CD4-positive, alpha-beta T cell treated with Interleukin-15 for 1 hour (primary cell): ENCODE measurements around the gene GPR89B.
"Not testable (repeated sequence)": the region's sequence is repeated elsewhere in the genome, so short reads cannot be mapped to it uniquely, and the experiment has no call there.

Source experiments
- DNase-seq: peaks from one replicate; pipeline ENCODE4 v3.0.0-alpha.2; 2020

The GPR89B gene

DNA sequence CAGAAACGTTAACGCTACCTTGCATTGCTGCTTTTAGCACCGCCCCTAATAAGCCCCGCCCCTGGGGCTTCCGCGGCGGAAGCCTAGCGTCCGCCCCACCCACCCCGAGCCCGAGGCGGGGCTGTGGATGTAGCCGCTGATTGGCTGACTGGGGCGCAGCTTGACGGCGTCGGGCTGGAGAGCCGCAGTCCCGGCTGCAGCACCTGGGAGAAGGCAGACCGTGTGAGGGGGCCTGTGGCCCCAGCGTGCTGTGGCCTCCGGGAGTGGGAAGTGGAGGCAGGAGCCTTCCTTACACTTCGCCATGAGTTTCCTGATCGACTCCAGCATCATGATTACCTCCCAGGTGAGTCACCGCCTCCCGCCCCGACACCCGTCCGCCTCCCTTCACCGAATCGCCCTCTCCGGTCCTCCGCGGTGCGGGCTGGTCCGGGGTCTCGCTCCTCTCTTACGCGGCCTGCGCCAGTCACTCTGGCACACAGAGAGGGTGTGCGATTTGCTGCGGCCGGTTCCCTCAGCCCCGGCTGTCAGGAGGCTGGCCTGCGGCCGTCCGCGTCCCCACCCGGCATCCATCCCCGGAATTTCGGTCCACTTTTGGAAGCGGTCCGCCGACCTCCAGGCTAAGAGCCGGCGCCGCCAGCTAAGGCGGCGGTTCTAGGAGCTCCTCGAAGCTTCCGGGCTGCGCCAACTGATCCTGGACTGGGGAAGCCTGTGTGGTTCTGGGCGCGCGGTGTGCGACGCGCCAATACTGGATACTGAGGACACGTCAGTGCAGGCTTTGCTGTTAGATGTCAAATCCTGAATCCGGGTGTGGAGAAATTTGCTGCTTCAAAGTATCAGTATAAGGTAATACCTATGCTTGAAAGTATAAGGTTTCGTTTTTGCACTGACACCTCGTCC is at the start of gene GPR89B:
Gene GPR89B, plus strand, starts transcription at position 185 of the 897 bp plus-strand sequence. Its CDS starts 117 bp downstream, at position 302.
- peak; percentile 94 for DNase-seq

DNA sequence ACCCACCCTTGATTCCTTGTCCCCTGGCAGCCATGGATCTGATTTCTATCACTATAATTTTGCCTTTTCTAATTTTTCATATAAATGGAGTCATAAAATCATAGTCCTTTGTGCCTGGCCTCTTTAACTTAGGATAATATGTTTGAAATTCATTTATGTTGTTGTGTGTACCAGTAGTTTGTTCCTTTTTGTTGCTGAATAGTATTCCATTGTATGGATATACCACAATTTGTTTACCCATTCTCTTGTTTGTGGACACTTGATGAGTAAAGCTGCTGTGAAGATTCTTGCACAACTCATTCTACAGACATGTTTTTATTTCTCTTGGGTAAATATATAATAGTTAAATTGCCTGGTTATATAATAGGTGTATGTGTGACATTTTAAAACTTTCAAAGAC is 48.3 kb upstream of the GPR89B start:
- no peak for DNase-seq

DNA sequence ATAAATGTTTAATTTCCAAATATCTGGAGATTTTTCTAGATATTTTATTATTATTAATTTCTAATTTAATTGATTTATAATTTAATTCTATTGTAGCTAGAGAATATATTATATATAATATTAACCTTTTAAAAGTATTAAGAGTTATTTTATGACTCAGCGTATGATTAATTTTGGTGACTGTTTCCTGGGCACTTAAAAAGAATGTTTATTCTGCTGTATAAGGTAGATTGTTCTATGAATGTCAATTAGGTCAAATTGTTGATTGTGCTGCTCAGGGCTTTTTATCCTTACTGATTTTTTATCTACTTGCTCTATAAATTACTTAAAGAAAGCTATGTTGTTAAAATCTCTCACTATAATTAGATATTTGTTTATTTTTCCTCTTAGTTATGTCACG is 45.7 kb upstream of the GPR89B start:
- DNase-seq: no peak

DNA sequence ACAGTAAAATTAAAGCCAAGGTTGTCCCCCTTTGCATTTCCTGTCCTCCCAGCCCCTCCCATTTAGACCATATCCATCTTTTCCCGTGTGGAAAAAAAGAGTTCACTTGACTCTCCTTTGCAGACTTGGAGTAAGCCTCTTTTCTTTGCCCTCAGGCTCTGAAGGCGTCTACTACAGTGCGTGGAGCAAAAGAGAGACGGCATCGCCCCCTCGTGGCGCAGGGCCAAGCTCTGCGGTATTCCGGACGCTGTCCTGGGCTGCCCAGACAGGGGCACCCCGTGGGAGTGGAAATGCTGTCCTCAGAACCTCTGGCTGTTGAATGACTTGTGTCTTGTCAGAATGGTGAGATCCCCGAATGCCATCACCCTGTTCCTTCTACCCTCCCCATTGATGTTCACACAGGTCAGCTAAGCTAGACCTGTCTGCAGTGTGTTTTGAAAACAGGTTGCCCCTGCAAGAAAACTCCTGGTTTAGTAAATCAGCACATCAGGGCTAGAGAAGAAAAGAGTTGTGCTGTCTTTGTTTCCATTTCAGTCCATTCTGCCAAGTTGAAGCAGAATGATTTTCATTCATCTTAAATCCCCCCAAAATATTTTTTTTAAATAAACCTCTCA is 37.9 kb upstream of the GPR89B start:
- DNase-seq: peak; percentile 35

DNA sequence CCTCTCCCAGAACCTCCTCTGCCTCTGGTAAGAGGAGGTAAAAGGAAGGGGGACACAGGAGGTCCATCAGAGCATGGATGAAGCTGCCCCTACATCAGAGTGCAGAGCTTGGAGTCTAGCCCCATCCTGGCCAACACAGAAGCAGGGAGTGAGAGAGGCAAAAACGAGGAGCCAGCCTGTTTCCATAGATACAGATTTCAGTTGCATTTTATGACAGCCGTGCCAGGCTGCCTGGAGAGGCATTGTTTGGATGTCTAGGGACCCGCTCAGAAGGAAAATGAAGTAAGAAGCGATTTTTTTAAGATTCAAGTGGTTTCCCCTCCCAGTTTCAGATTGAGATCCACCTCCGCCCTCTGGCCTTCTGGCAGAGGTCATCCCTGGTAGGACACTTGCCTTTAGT is 37.1 kb upstream of the GPR89B start:
- DNase-seq: no peak

DNA sequence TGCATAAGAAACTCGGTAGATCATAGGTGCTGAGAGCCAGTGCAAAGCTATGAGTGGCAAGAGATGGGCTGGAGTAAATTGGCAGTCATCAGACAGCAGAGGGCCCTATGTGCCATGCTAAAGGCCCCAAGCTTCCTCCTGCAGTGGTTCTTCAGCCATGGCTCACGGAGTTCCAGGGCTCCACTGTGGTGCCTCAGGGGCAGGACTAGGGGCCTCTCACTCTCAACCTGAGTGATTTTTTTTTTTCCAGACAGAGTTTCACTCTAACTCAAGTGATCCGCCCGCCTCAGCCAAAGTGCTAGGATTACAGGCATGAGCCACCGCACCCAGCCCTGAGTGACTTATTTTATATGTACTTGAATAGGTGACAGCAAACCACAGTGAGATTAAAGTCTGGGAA is 36.0 kb upstream of the GPR89B start:
- DNase-seq: no peak

DNA sequence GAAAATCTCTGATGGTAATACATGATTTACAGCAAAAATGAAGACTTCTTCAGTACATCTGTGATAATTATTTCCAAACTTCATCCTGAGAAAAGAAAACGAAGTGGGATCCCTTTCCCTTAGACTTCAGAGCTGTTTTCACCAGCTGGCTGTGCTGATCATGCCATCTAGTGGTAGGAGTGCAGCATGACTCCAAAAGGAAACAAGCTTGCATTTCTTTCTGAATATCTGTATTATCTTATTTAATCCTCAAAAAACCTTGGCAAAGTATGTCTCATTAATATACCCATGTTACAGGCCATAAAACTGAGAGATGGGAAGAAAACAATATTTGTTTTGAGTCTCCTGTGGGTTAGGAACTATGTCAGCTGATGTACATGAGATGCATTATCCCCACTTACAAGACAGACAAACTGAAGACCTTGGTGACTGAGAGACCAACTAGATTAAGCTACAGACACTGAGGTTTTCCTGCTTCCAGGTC is 35.4 kb upstream of the GPR89B start:
- peak; percentile 19 for DNase-seq

DNA sequence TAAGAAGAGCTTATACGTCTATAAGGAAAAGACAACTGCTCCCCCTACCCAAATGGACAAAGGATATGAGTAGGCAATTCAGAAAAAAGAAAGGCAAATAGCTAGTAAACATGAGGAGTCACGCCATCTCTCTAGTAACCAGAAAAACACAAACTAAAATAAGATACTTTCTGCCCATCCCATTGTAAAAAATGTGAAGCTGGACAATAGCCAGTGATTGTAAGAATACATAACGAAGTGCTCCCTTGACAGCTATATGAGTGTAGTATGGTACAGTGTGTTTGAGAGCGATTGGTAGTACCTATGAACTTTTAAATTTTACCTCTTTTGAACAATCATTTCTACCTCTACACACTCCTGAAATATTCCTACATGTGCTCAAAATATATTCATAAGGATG is 33.1 kb upstream of the GPR89B start:
- no peak for DNase-seq

DNA sequence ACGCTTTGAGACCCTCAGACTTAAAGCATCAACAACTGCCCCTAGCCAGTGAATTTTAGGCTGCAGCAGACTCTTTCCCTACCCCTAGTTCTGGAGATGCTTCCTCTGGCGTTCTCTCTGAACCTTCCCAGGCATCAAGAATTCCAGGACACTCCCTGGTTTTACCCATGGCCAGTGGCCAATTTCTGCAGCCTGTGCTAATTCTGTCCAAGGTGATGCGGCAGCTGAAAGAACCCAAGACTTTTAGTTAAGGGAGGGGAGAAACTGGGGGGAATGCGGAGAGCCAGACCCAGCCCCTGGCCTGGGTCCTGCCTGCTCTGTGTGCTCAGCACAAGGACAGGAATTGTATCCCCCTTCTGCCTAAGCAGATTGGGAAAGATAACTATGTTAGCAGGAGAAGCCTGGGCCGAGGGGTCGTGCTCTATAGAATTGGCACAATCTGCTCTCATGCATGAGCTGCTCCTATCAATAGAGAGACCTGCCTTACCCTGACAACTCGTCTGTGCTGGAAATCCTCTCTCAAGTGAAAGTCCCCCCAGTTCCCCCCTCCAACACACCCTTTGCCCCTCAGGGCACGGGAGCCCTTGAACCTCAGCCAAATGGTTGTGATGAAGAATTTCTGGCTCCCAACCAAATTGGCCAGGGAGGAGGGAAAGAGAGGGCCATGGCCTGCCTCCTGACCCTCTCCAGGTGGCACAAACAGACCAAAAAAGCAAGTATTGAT is 31.0 kb upstream of the GPR89B start:
- DNase-seq: no peak

DNA sequence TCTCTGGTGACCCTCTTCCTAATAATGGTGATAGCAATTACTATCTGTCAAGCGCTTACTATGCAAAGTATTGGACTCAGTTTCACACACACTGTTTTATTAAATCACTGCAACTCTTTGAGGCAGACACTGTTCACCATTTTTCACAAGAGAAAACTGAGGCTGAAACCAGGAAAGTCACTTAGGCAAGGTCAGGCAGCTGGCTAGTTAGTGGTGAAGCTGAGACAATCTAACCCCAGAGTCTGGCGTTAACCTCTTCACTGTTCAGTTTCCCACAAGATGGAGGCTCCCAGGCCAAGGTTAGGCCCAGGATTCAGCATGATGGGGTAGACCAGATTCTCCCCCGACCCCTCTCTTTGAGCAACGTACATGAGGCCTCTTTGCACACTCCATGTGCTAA is 30.4 kb upstream of the GPR89B start:
- DNase-seq: no peak

DNA sequence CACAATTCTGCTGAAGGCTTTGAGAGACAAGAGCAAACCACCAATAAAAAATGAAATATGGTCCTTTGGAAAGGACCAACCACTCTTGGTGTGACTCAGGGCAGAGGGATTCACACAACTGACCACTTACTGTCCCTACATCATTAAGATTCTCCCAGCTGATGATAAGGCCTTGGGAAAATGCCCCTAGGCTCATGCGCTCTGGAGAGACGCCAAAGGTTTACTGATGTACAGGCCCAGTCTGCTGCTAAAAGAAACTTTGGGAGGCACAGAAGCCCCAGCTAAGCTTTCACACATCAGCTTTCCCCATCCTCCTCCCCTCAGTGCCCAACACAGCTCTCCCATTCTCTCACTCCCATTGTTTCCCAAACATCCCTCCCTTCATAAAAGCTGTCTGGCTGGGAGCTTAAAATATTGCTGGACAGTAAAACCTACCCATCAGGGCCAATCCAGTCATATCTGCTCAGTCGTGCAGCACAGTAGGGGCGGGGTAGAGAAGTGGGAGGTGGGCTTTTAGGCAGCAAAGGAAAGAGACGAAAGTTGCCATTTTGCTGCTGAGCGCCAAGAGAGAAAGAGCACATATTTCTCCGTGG is 25.9 kb upstream of the GPR89B start, which contains the start of gene GJA8:
Gene GJA8, plus strand, starts transcription at position 543 of the 593 bp plus-strand sequence. CDS start 5,161 bp downstream, outside the sequence.
- DNase-seq: no peak

DNA sequence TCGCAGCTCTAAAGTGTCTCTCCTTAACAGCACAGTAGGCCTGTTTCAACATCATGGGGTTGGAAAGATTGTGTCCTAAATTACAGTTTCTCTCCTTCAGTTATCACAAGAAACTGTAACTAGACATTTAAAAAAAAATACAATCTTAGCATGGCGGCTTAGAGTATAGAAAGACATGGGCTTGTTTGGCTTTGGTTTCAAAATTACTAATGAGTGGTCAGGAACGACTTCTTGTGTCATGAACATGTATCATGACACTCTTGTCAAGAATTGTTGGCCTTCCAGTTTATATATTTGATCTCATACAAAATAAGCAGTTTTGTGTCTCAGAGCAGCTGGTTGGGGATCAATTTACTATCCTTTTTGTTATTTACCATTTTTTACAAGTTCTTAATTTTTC is 23.5 kb upstream of the GPR89B start:
- no peak for DNase-seq

DNA sequence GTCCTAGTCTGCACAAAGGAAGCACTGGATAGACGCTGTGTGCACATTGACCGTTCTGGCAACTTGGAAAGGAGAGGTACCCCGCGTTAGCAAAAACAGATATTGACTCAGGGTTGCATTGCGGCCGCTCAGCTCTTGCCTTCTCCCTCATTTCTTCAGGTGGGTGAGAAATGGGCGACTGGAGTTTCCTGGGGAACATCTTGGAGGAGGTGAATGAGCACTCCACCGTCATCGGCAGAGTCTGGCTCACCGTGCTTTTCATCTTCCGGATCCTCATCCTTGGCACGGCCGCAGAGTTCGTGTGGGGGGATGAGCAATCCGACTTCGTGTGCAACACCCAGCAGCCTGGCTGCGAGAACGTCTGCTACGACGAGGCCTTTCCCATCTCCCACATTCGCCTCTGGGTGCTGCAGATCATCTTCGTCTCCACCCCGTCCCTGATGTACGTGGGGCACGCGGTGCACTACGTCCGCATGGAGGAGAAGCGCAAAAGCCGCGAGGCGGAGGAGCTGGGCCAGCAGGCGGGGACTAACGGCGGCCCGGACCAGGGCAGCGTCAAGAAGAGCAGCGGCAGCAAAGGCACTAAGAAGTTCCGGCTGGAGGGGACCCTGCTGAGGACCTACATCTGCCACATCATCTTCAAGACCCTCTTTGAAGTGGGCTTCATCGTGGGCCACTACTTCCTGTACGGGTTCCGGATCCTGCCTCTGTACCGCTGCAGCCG is 20.3 kb upstream of the GPR89B start:
- no peak for DNase-seq

DNA sequence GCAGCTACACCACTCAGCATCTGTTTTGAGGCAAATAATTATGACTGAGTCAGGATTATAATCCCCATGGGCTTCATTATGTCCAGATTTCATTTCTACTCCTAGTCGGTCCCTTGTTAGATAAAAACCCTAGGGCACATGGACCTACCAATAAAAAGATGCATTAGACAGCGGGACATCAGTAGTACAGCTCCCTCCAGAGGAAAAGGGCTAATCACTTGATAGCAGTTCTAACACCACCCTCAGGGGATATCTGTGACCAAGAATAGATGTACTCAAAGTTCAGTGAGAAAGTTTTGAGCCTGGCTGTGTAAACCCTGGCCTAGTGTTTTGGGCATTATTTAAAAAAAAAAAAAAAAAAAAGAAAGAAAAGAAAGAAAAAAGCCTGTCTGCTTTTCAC is 15.7 kb upstream of the GPR89B start:
- DNase-seq: no peak

DNA sequence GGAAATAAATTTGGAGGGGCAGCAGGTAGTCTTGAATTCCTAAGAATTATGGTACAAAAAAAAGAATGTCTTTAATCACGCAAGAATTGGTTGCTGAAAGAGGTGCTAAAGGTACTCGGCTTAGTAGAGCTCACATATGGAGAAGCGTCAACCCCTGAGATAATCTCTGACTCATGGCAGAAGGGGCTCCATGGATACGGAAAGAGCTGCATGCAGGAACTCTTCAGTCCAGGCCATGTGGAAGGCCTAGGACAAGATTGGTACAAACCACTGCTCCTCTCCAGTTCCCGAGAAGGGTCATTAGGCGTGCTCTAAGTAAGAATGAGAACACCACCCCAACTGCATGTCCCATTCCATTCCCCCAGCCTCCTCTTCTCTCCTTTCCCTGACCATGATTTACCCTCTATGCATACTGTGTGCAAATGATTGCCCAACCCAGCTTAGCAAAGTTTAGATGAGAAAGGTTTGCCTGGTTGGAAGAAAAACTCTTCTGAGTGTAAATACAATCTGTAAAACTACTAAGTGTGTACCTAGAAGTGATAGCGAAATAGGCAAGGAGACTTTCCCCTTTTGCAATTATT is 14.8 kb upstream of the GPR89B start:
- no peak for DNase-seq

DNA sequence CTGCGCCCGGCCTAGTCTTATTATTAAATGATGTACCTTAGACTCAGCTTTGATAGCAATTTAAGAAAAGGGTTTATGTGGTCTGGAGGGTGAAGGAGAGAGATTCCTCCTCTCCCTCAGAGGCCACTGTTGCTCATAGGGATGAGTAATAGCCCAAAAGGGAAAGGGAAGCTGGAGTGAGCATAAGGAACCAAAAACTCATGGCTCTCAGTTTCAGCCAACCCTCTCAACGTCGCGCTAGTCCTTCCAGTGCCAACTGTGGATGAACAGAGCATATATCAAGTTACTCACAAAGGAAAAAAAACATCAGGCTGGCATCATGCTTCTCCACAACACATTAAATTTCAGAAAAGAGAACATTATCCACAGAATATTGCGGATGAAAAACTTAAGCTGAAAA is 8.3 kb upstream of the GPR89B start:
- no peak for DNase-seq

DNA sequence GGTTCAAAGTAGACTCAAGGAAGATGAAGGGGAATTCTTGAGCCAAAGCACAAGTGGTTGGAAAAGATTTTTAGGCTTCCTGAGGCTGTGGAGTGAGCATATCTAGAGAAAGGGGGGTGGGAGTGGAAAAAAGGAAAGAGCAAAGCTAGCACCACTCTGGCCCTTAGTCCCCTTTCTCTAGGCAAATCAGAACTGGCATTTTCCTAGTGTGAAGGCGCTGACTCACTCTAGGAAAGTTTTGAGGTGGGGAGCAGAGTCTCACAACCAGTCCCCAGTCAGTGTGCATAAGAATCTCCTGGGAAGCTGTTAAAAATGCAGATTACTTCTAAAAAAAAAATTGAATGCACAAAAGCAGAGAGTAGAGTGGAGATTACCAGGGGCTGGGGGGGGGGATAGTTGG is 3.4 kb upstream of the GPR89B start:
- no peak for DNase-seq

DNA sequence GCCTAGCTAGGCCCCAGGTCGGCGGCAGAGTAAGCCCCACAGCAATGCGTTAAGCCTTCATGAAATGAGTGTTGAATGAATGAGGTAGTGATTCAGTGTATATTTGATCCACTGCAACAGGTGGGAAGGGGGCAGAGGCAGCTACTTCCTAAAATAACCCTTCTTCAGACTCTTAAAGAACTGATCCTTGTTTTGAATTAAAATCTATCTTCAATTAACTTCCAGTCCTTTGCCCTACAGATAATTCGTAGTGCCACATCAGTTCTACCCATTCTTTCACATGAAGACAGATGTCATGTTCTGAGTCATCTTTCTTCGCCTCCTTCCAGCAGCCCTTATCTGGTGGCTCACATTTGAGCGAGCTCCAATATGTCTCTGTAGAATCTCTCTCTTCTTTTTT is 1.0 kb upstream of the GPR89B start:
- not testable (repeated sequence) for DNase-seq

DNA sequence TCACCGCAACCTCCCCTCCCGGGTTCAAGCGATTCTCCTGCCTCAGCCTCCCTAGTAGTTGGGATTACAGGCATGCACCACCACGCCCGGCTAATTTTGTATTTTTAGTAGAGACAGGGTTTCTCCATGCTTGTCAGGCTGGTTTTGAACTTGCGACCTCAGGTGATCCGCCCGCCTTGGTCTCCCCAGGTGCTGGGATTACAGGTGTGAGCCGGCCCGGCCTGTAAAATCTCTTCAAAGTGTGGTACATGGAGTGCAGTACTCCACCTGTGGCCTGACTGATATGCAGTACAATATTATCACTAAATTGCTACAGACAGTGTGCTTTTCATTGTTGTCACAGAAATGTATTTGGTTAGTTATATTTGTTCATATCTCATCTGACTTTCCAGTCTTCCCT is 531 bp upstream of the GPR89B start:
- DNase-seq: not testable (repeated sequence)

DNA sequence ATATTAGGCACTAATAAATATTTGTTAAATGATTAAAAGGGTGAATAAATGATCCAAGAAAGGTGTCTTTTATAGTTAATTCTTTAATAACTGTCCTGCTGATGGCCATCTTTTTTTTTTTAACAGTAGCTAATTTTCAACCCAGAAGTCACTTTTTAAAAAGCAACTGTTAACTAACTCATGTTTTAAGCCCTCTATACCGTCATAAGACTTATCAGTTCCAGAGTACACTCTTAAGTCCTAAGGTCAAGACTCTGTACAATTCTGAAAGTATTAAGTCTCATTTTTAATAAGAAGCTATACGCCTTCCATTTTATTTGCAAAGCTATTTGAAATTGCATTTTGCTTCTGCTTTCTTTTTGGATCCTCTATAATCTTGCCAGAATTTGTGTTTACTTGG is 2.9 kb downstream of the GPR89B start:
- not testable (repeated sequence) for DNase-seq

DNA sequence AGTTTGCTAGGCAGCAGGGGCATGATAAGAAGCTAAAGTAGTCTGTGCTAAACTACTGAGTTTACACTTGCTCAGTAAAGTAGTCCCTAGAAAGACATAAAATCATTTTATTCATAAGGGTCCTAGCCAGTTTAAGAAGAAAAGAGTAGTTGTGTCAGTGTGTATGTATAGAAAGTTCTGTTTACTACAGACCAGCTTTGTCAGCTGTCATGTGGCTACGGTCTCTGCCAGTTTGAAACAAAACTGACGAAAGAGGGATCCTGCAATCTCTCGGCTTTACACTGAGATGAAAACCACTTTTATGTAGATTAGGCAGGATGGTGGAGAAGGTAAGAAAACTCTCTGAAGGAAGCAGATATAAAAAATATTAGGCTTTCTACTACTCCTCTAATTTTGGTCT is 7.1 kb downstream of the GPR89B start:
- not testable (repeated sequence) for DNase-seq

DNA sequence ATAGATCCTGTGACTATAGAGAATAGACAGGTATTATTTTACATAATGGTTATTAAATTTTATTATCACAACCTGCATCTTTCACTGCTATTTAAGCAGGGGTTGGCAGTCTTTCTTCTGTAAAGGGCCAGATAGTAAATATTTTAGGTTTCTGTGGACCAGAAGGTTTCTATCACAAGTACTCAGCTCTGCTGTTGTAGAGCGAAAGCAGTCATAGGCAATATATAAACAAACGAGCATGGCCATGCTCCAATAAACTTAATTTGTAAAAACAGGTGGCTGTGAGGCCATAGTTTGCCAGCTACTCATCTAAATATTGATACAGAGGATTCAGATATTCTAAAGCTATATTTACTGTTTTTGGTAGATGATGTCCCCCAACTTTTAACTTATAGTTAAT is 12.2 kb downstream of the GPR89B start:
- DNase-seq: not testable (repeated sequence)
